Measurements from ENCODE around the gene DNM1.
"Not testable (repeated sequence)": the region's sequence is repeated elsewhere in the genome, so short reads cannot be mapped to it uniquely, and the experiment has no call there.

Gene DNM1

GRCh38 chr9:128175726-128176125 lies 27.5 kb upstream of the DNM1 start:
- no peak for DNase-seq (ENCODE audit: extremely low read depth in 1 of 2, low read depth in 1 of 2)

GRCh38 chr9:128178806-128179431 lies 24.3 kb upstream of the DNM1 start:
- no peak for DNase-seq (ENCODE audit: extremely low read depth in 1 of 2, low read depth in 1 of 2)

- DNase-seq (ENCODE audit: extremely low read depth in 1 of 2, low read depth in 1 of 2), result no peak
Observed at GRCh38 chr9:128180001-128180400, 23.2 kb upstream of the DNM1 start.

- no peak for DNase-seq (ENCODE audit: extremely low read depth in 1 of 2, low read depth in 1 of 2)
Observed at GRCh38 chr9:128180447-128180846, 22.7 kb upstream of the DNM1 start.

GRCh38 chr9:128181480-128181879 lies 21.7 kb upstream of the DNM1 start:
- DNase-seq (ENCODE audit: extremely low read depth in 1 of 2, low read depth in 1 of 2), result not testable (repeated sequence)

- no peak for DNase-seq (ENCODE audit: extremely low read depth in 1 of 2, low read depth in 1 of 2)
Observed at GRCh38 chr9:128182893-128183588, 20.1 kb upstream of the DNM1 start.

GRCh38 chr9:128185979-128186965 lies 16.9 kb upstream of the DNM1 start:
- no peak for DNase-seq (ENCODE audit: extremely low read depth in 1 of 2, low read depth in 1 of 2)

GRCh38 chr9:128187361-128187760 lies 15.8 kb upstream of the DNM1 start:
- no peak for DNase-seq (ENCODE audit: extremely low read depth in 1 of 2, low read depth in 1 of 2)

GRCh38 chr9:128188209-128188608 lies 15.0 kb upstream of the DNM1 start:
- DNase-seq (ENCODE audit: extremely low read depth in 1 of 2, low read depth in 1 of 2), result no peak

- no peak for DNase-seq (ENCODE audit: extremely low read depth in 1 of 2, low read depth in 1 of 2)
Observed at GRCh38 chr9:128190013-128190412, 13.2 kb upstream of the DNM1 start.

- DNase-seq (ENCODE audit: extremely low read depth in 1 of 2, low read depth in 1 of 2), result no peak
Observed at GRCh38 chr9:128190516-128191405, 12.4 kb upstream of the DNM1 start.

- DNase-seq (ENCODE audit: extremely low read depth in 1 of 2, low read depth in 1 of 2), result peak; percentile 38 to 70
Observed at GRCh38 chr9:128191406-128192046, 11.7 kb upstream of the DNM1 start, which contains the start of gene CIZ1. TSS of gene CIZ1 (minus strand) at chr9:128191572. CDS start at chr9:128190857, 715 bp downstream.

- peak in 1 of 2 donors; percentile 33 for DNase-seq (ENCODE audit: extremely low read depth in 1 of 2, low read depth in 1 of 2)
Observed at GRCh38 chr9:128192601-128193371, 10.4 kb upstream of the DNM1 start.

- DNase-seq (ENCODE audit: extremely low read depth in 1 of 2, low read depth in 1 of 2), result no peak
Observed at GRCh38 chr9:128193469-128194096, 9.6 kb upstream of the DNM1 start.

GRCh38 chr9:128201441-128202369 lies 1.5 kb upstream of the DNM1 start:
- DNase-seq (ENCODE audit: extremely low read depth in 1 of 2, low read depth in 1 of 2), result no peak

- DNase-seq (ENCODE audit: extremely low read depth in 1 of 2, low read depth in 1 of 2), result no peak
Observed at GRCh38 chr9:128202648-128203023, 543 bp upstream of the DNM1 start.

- DNase-seq (ENCODE audit: extremely low read depth in 1 of 2, low read depth in 1 of 2), result no peak
Observed at GRCh38 chr9:128203707-128204551, 750 bp downstream of the DNM1 start.
